Ectodermal cell (in vitro differentiated cells): ENCODE measurements around the gene PPM1A.
"Not testable (repeated sequence)": the region's sequence is repeated elsewhere in the genome, so short reads cannot be mapped to it uniquely, and the experiment has no call there.

Source experiments
- H3K27ac ChIP-seq: 2 replicates; pipeline ENCODE4 v1.7.0; 2013; ENCODE audit warnings: mild to moderate bottlenecking, low read depth, low read length; ENCODE audit not compliant: insufficient read depth, poor library complexity, severe bottlenecking
- H3K27me3 ChIP-seq: 2 replicates; pipeline ENCODE4 v1.7.0; 2013; ENCODE audit warnings: mild to moderate bottlenecking, low read length; ENCODE audit not compliant: insufficient read depth, control insufficient read depth, poor library complexity, severe bottlenecking
- H3K36me3 ChIP-seq: one replicate; pipeline ENCODE4 v1.7.0; 2013; ENCODE audit warnings: low read length; ENCODE audit not compliant: control insufficient read depth, insufficient read depth
- H3K4me1 ChIP-seq: one replicate; pipeline ENCODE4 v1.7.0; 2013; ENCODE audit warnings: low read length; ENCODE audit not compliant: control insufficient read depth, insufficient read depth
- H3K4me3 ChIP-seq: 2 replicates; pipeline ENCODE4 v1.7.0; 2013; ENCODE audit warnings: low read depth, low read length, control low read depth; ENCODE audit not compliant: insufficient read depth
- H3K9me3 ChIP-seq: 2 replicates; pipeline ENCODE4 v1.7.0; 2013; ENCODE audit warnings: mild to moderate bottlenecking, low read length, moderate library complexity; ENCODE audit not compliant: control insufficient read depth
- WGBS, 2 experiments: methylation state at CpG; one replicate each; pipeline ENCODE4 v1.1.7; 2013; ENCODE audit warnings: missing lambda C conversion rate in 2 of 2; 5-methylcytosine and 5-hydroxymethylcytosine counted together

PPM1A gene

GRCh38 chr14:60315196-60315990, 66.4 kb downstream of the PPM1A start:
- Histone ChIP-seq H3K27ac (no peak overlapping the region), H3K4me1 (peaks cover 4% of the 10 kb centered on the region), H3K9me3 (no peaks in the 10 kb centered on the region), H3K4me3 (no peak overlapping the region), H3K27me3 (peaks cover 3% of the 10 kb centered on the region), H3K36me3 (no peaks in the 10 kb centered on the region)
- 62 to 64% methylated on average over 8 of the region's 8 CpGs for WGBS, 2 experiments

GRCh38 chr14:60317609-60318008, 68.6 kb downstream of the PPM1A start:
- Histone ChIP-seq H3K4me3 (no peak overlapping the region), H3K27me3 (peaks cover 3% of the 10 kb centered on the region), H3K4me1 (peaks cover 4% of the 10 kb centered on the region), H3K27ac (no peak overlapping the region), H3K36me3 (no peaks in the 10 kb centered on the region), H3K9me3 (no peaks in the 10 kb centered on the region)
- WGBS, 2 experiments = 33 to 51% methylated on average over 4 of the region's 4 CpGs

- H3K27ac ChIP-seq, H3K4me1 ChIP-seq, H3K4me3 ChIP-seq, H3K27me3 ChIP-seq, H3K9me3 ChIP-seq, H3K36me3 ChIP-seq: not testable (repeated sequence)
- WGBS, 2 experiments = 90 to 91% methylated on average over 3 of the region's 3 CpGs
These were observed 71.8 kb downstream of the PPM1A start for GRCh38 chr14:60320860-60321259.

GRCh38 chr14:60323199-60323896, 74.3 kb downstream of the PPM1A start:
- no peaks in the 10 kb centered on the region for H3K9me3 ChIP-seq
- H3K4me1 ChIP-seq = peaks cover 5% of the 10 kb centered on the region
- H3K4me3 ChIP-seq = no peak overlapping the region
- peaks cover 21% of the 10 kb centered on the region for H3K27me3 ChIP-seq
- WGBS, 2 experiments = 90 to 93% methylated on average over 14 of the region's 14 CpGs
- H3K27ac ChIP-seq = no peak overlapping the region
- H3K36me3 ChIP-seq = no peaks in the 10 kb centered on the region

GRCh38 chr14:60324837-60325236, 75.8 kb downstream of the PPM1A start:
- peaks cover 32% of the 10 kb centered on the region for H3K27me3 ChIP-seq
- H3K4me3 ChIP-seq = no peak overlapping the region
- no peak overlapping the region for H3K27ac ChIP-seq
- H3K9me3 ChIP-seq = no peaks in the 10 kb centered on the region
- H3K36me3 ChIP-seq = no peaks in the 10 kb centered on the region
- 89% methylated on average over 2 of the region's 2 CpGs for WGBS, 2 experiments
- peaks cover 5% of the 10 kb centered on the region for H3K4me1 ChIP-seq

GRCh38 chr14:60326274-60326673, 77.3 kb downstream of the PPM1A start:
- WGBS, 2 experiments = 95 to 100% methylated on average over 2 of the region's 2 CpGs
- Histone ChIP-seq H3K27me3 (peaks cover 40% of the 10 kb centered on the region), H3K4me3 (no peak overlapping the region), H3K36me3 (no peaks in the 10 kb centered on the region), H3K9me3 (no peaks in the 10 kb centered on the region), H3K27ac (no peak overlapping the region), H3K4me1 (peaks cover 5% of the 10 kb centered on the region)

- no peaks in the 10 kb centered on the region for H3K36me3 ChIP-seq
- H3K27me3 ChIP-seq = peaks cover 41% of the 10 kb centered on the region
- H3K4me3 ChIP-seq = peak overlapping the region; percentile 33
- no peak overlapping the region for H3K27ac ChIP-seq
- peaks cover 5% of the 10 kb centered on the region for H3K4me1 ChIP-seq
- WGBS, 2 experiments = 25% methylated on average over 58 of the region's 58 CpGs
- no peaks in the 10 kb centered on the region for H3K9me3 ChIP-seq
These were observed 78.7 kb downstream of the PPM1A start for GRCh38 chr14:60327447-60328331.

GRCh38 chr14:60328583-60328982, 79.6 kb downstream of the PPM1A start:
- H3K9me3 ChIP-seq = no peaks in the 10 kb centered on the region
- H3K4me3 ChIP-seq = no peak overlapping the region
- H3K4me1 ChIP-seq = peaks cover 5% of the 10 kb centered on the region
- no peaks in the 10 kb centered on the region for H3K36me3 ChIP-seq
- H3K27ac ChIP-seq = no peak overlapping the region
- 49 to 54% methylated on average over 6 of the region's 6 CpGs for WGBS, 2 experiments
- H3K27me3 ChIP-seq = peaks cover 41% of the 10 kb centered on the region

- H3K27ac ChIP-seq = no peak overlapping the region
- no peaks in the 10 kb centered on the region for H3K9me3 ChIP-seq
- H3K36me3 ChIP-seq = no peaks in the 10 kb centered on the region
- H3K4me3 ChIP-seq = no peak overlapping the region
- peaks cover 5% of the 10 kb centered on the region for H3K4me1 ChIP-seq
- 93 to 96% methylated on average over 2 of the region's 2 CpGs for WGBS, 2 experiments
- H3K27me3 ChIP-seq = peaks cover 41% of the 10 kb centered on the region
These were observed 80.3 kb downstream of the PPM1A start for GRCh38 chr14:60329274-60329673.
